H1 (cell line): Measurements from ENCODE around the gene C2CD2L. TPM values are rescaled to one million over a fixed set of nuclear protein-coding genes. Genes with fewer than 3 reads are reported as not detected.

Experiments used
- CTCF ChIA-PET: fragments of 300-600 bp; sonication (Branson Sonifier 250); formaldehyde crosslinking; loops from one replicate; lab custom pipeline; 2021; ENCODE audit not compliant: partially characterized antibody; lab: Charles Lee
- POLR2A ChIA-PET: fragments of 300-600 bp; sonication (Branson Sonifier 250); formaldehyde crosslinking; loops from one replicate; lab custom pipeline; 2021; ENCODE audit warnings: inconsistent platforms; ENCODE audit not compliant: partially characterized antibody; lab: Charles Lee
- DNase-seq, 2 experiments: peaks; one replicate each; pipeline versions ENCODE4 v3.0.0 to v3.0.0-alpha.2; 2010 to 2022; ENCODE audit warnings: low spot score in 2 of 2, low read depth in 1 of 2, mixed read lengths in 1 of 2
- FAIRE-seq: peaks from 2 replicates; lab custom pipeline; 2011; peaks lifted over from hg19 to GRCh38; lab: Jason Lieb, UNC
- H2AFZ ChIP-seq: 2 replicates; pipeline ENCODE4 v1.8.1; 2012; ENCODE audit warnings: low read length, inconsistent platforms
- H2AK5ac ChIP-seq: 2 replicates; pipeline ENCODE4 v1.6.1; 2013; ENCODE audit warnings: low read depth, low read length
- H2BK120ac ChIP-seq: replicated peaks from 2 replicates; pipeline ENCODE3; 2013; ENCODE audit warnings: low read depth, low read length, inconsistent platforms
- H2BK12ac ChIP-seq: 2 replicates; pipeline ENCODE4 v1.6.1; 2013; ENCODE audit warnings: low read depth, low read length
- H2BK15ac ChIP-seq: 2 replicates; pipeline ENCODE4 v1.6.1; 2013; ENCODE audit warnings: low read length
- H2BK20ac ChIP-seq: 2 replicates; pipeline ENCODE4 v1.6.1; 2013; ENCODE audit warnings: low read length
- H2BK5ac ChIP-seq: 2 replicates; pipeline ENCODE4 v1.6.1; 2013; ENCODE audit warnings: low read depth, low read length
- H3K14ac ChIP-seq: 2 replicates; pipeline ENCODE4 v1.6.1; 2013; ENCODE audit warnings: inconsistent platforms; ENCODE audit not compliant: insufficient read length
- H3K18ac ChIP-seq: 2 replicates; pipeline ENCODE4 v1.6.1; 2013; ENCODE audit warnings: low read length; ENCODE audit errors: extremely low read depth
- H3K23ac ChIP-seq: 2 replicates; pipeline ENCODE4 v1.6.1; 2013; ENCODE audit warnings: inconsistent platforms; ENCODE audit not compliant: insufficient read length
- H3K23me2 ChIP-seq: 2 replicates; pipeline ENCODE4 v1.6.1; 2013; ENCODE audit warnings: low read depth, low read length
- H3K27ac ChIP-seq: 2 replicates; pipeline ENCODE4 v1.6.1; 2011; ENCODE audit warnings: low read depth, low read length, inconsistent platforms
- H3K27me3 ChIP-seq, 4 experiments: replicated peaks in 1 of 4; 1 replicate in 1 of 4; 2 replicates in 3 of 4; pipeline versions ENCODE4 v1.6.1 to v1.8.1; 2011 to 2013; ENCODE audit warnings: low read length in 3 of 4, mild to moderate bottlenecking in 3 of 4, inconsistent platforms in 2 of 4, mixed read lengths in 2 of 4, moderate library complexity in 1 of 4; ENCODE audit not compliant: control insufficient read depth in 3 of 4, insufficient read depth in 3 of 4; ENCODE audit errors: extremely low read depth in 1 of 4
- H3K36me3 ChIP-seq, 4 experiments: 2 replicates each; pipeline versions ENCODE4 v1.6.1 to v1.8.1; 2011 to 2013; ENCODE audit warnings: mild to moderate bottlenecking in 4 of 4, low read length in 3 of 4, moderate library complexity in 2 of 4, control low read depth in 1 of 4, inconsistent platforms in 1 of 4; ENCODE audit not compliant: insufficient read depth in 4 of 4, control insufficient read depth in 2 of 4
- H3K4ac ChIP-seq: replicated peaks from 2 replicates; pipeline ENCODE3; 2013; ENCODE audit warnings: low read length, low read depth, mixed read lengths, inconsistent platforms; ENCODE audit not compliant: insufficient read length
- H3K4me1 ChIP-seq, 4 experiments: replicated peaks in 1 of 4; 1 replicate in 1 of 4; 2 replicates in 3 of 4; pipeline versions ENCODE4 v1.6.1 to v1.8.1; 2011 to 2013; ENCODE audit warnings: low read length in 3 of 4, inconsistent platforms in 2 of 4, mixed read lengths in 1 of 4; ENCODE audit not compliant: insufficient read depth in 4 of 4, control insufficient read depth in 3 of 4
- H3K4me2 ChIP-seq, 2 experiments: 2 replicates each; pipeline versions ENCODE4 v1.6.1 to v1.8.1; 2011 to 2013; ENCODE audit warnings: low read depth in 2 of 2, low read length in 2 of 2, control low read depth in 1 of 2, inconsistent platforms in 1 of 2, mild to moderate bottlenecking in 1 of 2; ENCODE audit not compliant: insufficient read depth in 1 of 2
- H3K4me3 ChIP-seq, 4 experiments: fragments of 200-600, 300-600 bp in 1 of 4; sonication (generic), shearing (Covaris generic), sonication (Bioruptor Twin) in 1 of 4; 2 replicates each; pipeline versions ENCODE4 v1.5.1 to v1.8.1; 2011 to 2016; ENCODE audit warnings: low read length in 4 of 4, low read depth in 3 of 4, control low read depth in 2 of 4, inconsistent platforms in 2 of 4, mild to moderate bottlenecking in 2 of 4, mixed read lengths in 1 of 4, moderate library complexity in 1 of 4; ENCODE audit not compliant: insufficient read depth in 2 of 4; ENCODE audit errors: extremely low read depth in 1 of 4
- H3K56ac ChIP-seq: replicated peaks from 2 replicates; pipeline ENCODE3; 2013; ENCODE audit warnings: low read depth, mild to moderate bottlenecking, mixed read lengths, low read length, inconsistent platforms; ENCODE audit not compliant: insufficient read length
- H3K79me1 ChIP-seq: 2 replicates; pipeline ENCODE4 v1.6.1; 2013; ENCODE audit warnings: low read depth, low read length, control low read depth
- H3K79me2 ChIP-seq, 2 experiments: 2 replicates each; pipeline versions ENCODE4 v1.6.1 to v1.8.1; 2012 to 2013; ENCODE audit warnings: low read length in 2 of 2, mild to moderate bottlenecking in 2 of 2, inconsistent platforms in 1 of 2; ENCODE audit not compliant: insufficient read depth in 2 of 2, control insufficient read depth in 1 of 2
- H3K9ac ChIP-seq, 4 experiments: replicated peaks in 1 of 4; 1 replicate in 1 of 4; 2 replicates in 3 of 4; pipeline versions ENCODE4 v1.6.1 to v1.8.1; 2011 to 2013; ENCODE audit warnings: low read depth in 3 of 4, low read length in 3 of 4, control low read depth in 2 of 4, mild to moderate bottlenecking in 2 of 4, moderate library complexity in 2 of 4, inconsistent platforms in 1 of 4; ENCODE audit errors: extremely low read depth in 1 of 4
- H3K9me3 ChIP-seq, 2 experiments: 2 replicates each; pipeline versions ENCODE4 v1.6.1 to v1.8.1; 2012 to 2013; ENCODE audit warnings: mild to moderate bottlenecking in 2 of 2, moderate library complexity in 2 of 2, control low read depth in 1 of 2, inconsistent platforms in 1 of 2, low read depth in 1 of 2, low read length in 1 of 2, mixed read lengths in 1 of 2; ENCODE audit not compliant: insufficient read depth in 2 of 2
- H4K20me1 ChIP-seq, 2 experiments: replicated peaks in 1 of 2; 2 replicates each; pipeline versions ENCODE3 to v1.8.1; 2011 to 2013; ENCODE audit warnings: inconsistent platforms in 2 of 2, low read length in 2 of 2, mild to moderate bottlenecking in 1 of 2; ENCODE audit not compliant: insufficient read depth in 2 of 2, control insufficient read depth in 1 of 2
- H4K5ac ChIP-seq: 2 replicates; pipeline ENCODE4 v1.6.1; 2013; ENCODE audit warnings: low read length, low read depth, mixed read lengths, inconsistent platforms; ENCODE audit not compliant: insufficient read length
- H4K8ac ChIP-seq: 2 replicates; pipeline ENCODE4 v1.8.0; 2013; ENCODE audit warnings: mild to moderate bottlenecking, moderate library complexity, low read length, inconsistent platforms; ENCODE audit not compliant: insufficient read depth; ENCODE audit errors: extremely low read depth
- H4K91ac ChIP-seq: replicated peaks from 2 replicates; pipeline ENCODE3; 2013; ENCODE audit warnings: low read length, mixed read lengths, inconsistent platforms; ENCODE audit not compliant: insufficient read length
- CHD1 ChIP-seq: IDR thresholded peaks from 2 replicates; pipeline ENCODE4 v1.6.1; 2012; ENCODE audit warnings: low read depth, low read length, improper control_type of control experiment
- EZH2 ChIP-seq: fragments of 200-600 bp; sonication (generic); IDR thresholded peaks from 2 replicates; pipeline ENCODE4 v1.7.1; 2012; ENCODE audit warnings: low read depth, mild to moderate bottlenecking, moderate library complexity, low read length, inconsistent platforms; ENCODE audit not compliant: severe bottlenecking
- SIN3A ChIP-seq, 2 experiments: IDR thresholded peaks in 1 of 2; conservative IDR thresholded peaks in 1 of 2; 2 replicates each; pipeline ENCODE4 v1.6.1; 2011 to 2012; ENCODE audit warnings: low read length in 2 of 2, improper control_type of control experiment in 1 of 2, low read depth in 1 of 2, mild to moderate bottlenecking in 1 of 2
- TBP ChIP-seq: IDR thresholded peaks from 2 replicates; pipeline ENCODE4 v1.6.1; 2011; ENCODE audit warnings: low read depth, low read length, improper control_type of control experiment
- WGBS, 2 experiments: shearing (Covaris generic) in 1 of 2; methylation state at CpG; one replicate each; pipeline versions ENCODE4 v1.1.6 to v1.1.7; 2013 to 2015; ENCODE audit warnings: low lambda C conversion rate in 2 of 2, mixed read lengths in 2 of 2, inconsistent platforms in 1 of 2, low coverage in 1 of 2, missing lambda C conversion rate in 1 of 2; ENCODE audit not compliant: insufficient replicate concordance in 2 of 2, insufficient coverage in 1 of 2, insufficient read length in 1 of 2; ENCODE audit errors: extremely low coverage in 1 of 2, missing lambda C conversion rate in 1 of 2; 5-methylcytosine and 5-hydroxymethylcytosine counted together
- polyA plus RNA-seq, 7 experiments: library from polyadenylated mRNA; depleted of rRNA in 3 of 7; stranded (reverse) in 5 of 7; unstranded in 2 of 7; fragments of >200 nt in 5 of 7; fragments of 200-250 nt in 2 of 7; gene quantifications; 1 replicate in 5 of 7; 2 replicates in 1 of 7; 4 replicates in 1 of 7; pipeline versions ENCODE4 v1.2.1 to v1.2.3, GENCODE V29; 2011 to 2013; ENCODE audit warnings: missing spikeins in 2 of 7, mixed read lengths in 2 of 7
- total RNA-seq: library from RNA; stranded (reverse); fragmentation: NEBNext Ultra II Directional; extraction: Animal tissue kit (Norgen Biotek cat#: 25700); gene quantifications from 2 replicates; pipeline ENCODE4 v1.2.1, GENCODE V29; 2021

Gene C2CD2L
- total and polyA plus RNA-seq, 2 of the 8 experiments (the other 6 are each of a cell fraction or from before 2014, with no cell fraction given), result 2.5 to 4.0 TPM

DNA sequence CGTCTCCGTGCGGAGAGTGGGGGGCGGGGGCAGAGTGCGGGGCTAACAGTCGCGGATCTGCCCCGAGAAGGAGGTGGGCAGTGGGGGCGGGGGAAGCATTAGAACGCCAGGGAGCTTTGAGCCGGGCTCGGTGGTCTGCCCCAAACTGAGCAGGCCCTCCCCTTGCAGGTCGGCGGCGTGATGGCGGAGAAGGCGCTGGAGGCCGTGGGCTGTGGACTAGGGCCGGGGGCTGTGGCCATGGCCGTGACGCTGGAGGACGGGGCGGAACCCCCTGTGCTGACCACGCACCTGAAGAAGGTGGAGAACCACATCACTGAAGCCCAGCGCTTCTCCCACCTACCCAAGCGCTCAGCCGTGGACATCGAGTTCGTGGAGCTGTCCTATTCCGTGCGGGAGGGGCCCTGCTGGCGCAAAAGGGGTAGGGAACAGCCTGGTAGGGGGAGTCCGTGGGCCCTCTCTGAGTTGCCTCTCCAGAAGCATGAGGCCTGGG lies 42.7 kb downstream of the C2CD2L start:
- Histone ChIP-seq H4K8ac (no peak overlapping the region), H3K9me3 (no peaks in the 10 kb centered on the region), H3K27ac (no peak overlapping the region), H4K20me1 (no peaks in the 10 kb centered on the region), H3K4ac (no peak overlapping the region), H3K9ac (peak overlapping the region in 1 of 4 experiments; percentile 9; a peak in 1 of 7 replicates), H2BK15ac (no peak overlapping the region), H2BK5ac (no peak overlapping the region), H3K18ac (0 out of 2 replicates have a peak overlapping the region, but pooled peaks have one; percentile 15), H2BK20ac (no peak overlapping the region), H3K56ac (no peak overlapping the region), H3K79me1 (no peaks in the 10 kb centered on the region), H2AFZ (no peak overlapping the region), H3K27me3 (peaks cover 16 to 42% (median 33%) of the 10 kb centered on the region in 4 experiments), H3K36me3 (no peaks in the 10 kb centered on the region), H2AK5ac (no peak overlapping the region; the same call in 1 of the 2 replicates), H3K23ac (no peak overlapping the region), H4K91ac (no peak overlapping the region), H4K5ac (no peak overlapping the region), H3K23me2 (peaks cover 12% of the 10 kb centered on the region; the same call in 1 of the 2 replicates), H3K4me1 (peaks cover 5 to 16% (median 11%) of the 10 kb centered on the region in 4 experiments), H3K4me2 (peak overlapping the region; percentile 90 to 96), H3K79me2 (no peaks in the 10 kb centered on the region), H2BK12ac (peak overlapping the region; percentile 44; the same call in 1 of the 2 replicates), H3K14ac (no peak overlapping the region), H3K4me3 (peak overlapping the region; percentile 35 to 83 (median 66)), H2BK120ac (no peak overlapping the region)
- 5% methylated on average over 13 of the region's 33 CpGs; no CpG with 5 or more reads in 1 of the 2 experiments for WGBS, 2 experiments
- TF ChIP-seq TBP, result no peak
- peak; percentile 7 for TF ChIP-seq EZH2
- no peak for TF ChIP-seq CHD1
- 0 out of 4 replicates have a peak, but pooled peaks of 1 of the 2 experiments have one; percentile 10 for TF ChIP-seq SIN3A (conservative IDR thresholded peaks at IDR 0.05 in 1 of 2, IDR thresholded peaks at IDR 0.05 in 1 of 2; ENCODE audit: low read depth in 1 of 2, low read length in 2 of 2)
- CTCF ChIA-PET, result interaction anchor here (1.1 to 23.6 kb wide), 7 partner anchors 7 to 47 kb away, joined by 3 to 389 read pairs (median 24); partner anchors contain the start of genes C2CD2L, CBL, NHERF4 and NLRX1
- FAIRE-seq, result no peak
- no peak for DNase-seq
- POLR2A ChIA-PET, result interaction anchor here (0.7 to 7.7 kb wide), 9 partner anchors 10 to 166 kb away, joined by 3 to 58 read pairs (median 3); partner anchors contain the start of genes HINFP, HMBS and NLRX1
